Liver (tissue), 3 donors: Measurements from ENCODE around the gene TRIM67.

Source experiments
- EGR1 ChIP-seq, 2 donors: IDR thresholded peaks; 2 replicates each; pipeline ENCODE4 v1.6.1; 2016 to 2018; ENCODE audit warnings: antibody characterized with exemption in 2 of 2, low read depth in 2 of 2
- TAF1 ChIP-seq: conservative IDR thresholded peaks from 2 replicates; pipeline ENCODE4 v1.6.1; 2016; ENCODE audit warnings: antibody characterized with exemption, mild to moderate bottlenecking
- TF ChIP-seq, protein P1 (sequence below): fragments of 150-350 bp; IDR thresholded peaks from 2 replicates; pipeline ENCODE4 v1.5.1; 2017; ENCODE audit warnings: improper control_type of control experiment, low read depth, low read length; ENCODE audit not compliant: missing input control
- donor health status: healthy.
- donor health status: healthy.

DNA sequence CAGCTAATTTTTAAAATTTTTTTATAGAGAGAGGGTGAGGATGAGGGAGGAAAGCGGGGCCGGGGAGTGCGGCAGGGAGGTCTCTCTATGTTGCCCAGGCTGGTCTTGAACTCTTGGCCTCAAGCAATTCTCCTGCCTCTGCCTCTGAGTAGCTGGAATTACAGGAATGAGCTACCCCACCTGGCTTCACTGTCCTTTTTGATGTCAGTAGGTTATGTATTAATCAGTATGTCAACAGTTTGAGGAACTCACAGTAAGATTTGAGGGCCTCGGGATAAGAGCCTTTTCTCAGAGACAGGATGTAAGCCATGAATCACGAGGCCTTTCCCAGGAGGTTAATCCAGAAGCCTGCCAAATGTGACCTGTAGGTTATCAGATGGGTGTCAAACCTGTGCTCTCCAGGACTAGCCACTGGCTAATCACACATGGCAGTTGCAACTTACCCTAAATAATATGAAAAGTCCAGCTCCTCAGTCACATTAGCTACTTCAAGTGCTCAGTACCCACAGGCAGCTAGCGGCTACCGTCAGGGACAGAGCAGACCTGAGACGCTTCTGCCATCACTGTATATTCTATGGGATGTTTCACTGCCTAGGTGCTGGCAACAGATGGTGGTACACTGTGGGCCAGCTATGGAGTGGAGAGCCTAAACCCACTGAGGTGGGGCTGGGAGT, 33.1 kb downstream of the TRIM67 start:
- TF ChIP-seq, protein P1, sequence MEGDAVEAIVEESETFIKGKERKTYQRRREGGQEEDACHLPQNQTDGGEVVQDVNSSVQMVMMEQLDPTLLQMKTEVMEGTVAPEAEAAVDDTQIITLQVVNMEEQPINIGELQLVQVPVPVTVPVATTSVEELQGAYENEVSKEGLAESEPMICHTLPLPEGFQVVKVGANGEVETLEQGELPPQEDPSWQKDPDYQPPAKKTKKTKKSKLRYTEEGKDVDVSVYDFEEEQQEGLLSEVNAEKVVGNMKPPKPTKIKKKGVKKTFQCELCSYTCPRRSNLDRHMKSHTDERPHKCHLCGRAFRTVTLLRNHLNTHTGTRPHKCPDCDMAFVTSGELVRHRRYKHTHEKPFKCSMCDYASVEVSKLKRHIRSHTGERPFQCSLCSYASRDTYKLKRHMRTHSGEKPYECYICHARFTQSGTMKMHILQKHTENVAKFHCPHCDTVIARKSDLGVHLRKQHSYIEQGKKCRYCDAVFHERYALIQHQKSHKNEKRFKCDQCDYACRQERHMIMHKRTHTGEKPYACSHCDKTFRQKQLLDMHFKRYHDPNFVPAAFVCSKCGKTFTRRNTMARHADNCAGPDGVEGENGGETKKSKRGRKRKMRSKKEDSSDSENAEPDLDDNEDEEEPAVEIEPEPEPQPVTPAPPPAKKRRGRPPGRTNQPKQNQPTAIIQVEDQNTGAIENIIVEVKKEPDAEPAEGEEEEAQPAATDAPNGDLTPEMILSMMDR: no peak
- TF ChIP-seq TAF1: no peak
- no peak for TF ChIP-seq EGR1 (IDR thresholded peaks at IDR 0.05; ENCODE audit: low read depth in 2 of 2)
